Glomerular endothelial cell (primary cell): ENCODE results near the gene TGFBI. TPM values are rescaled to one million over a fixed set of nuclear protein-coding genes. Genes with fewer than 3 reads are reported as not detected.
"Not testable (repeated sequence)": the region's sequence is repeated elsewhere in the genome, so short reads cannot be mapped to it uniquely, and the experiment has no call there.

Experiments used
- DNase-seq: peaks from one replicate; pipeline ENCODE4 v3.0.0-alpha.2; 2011; ENCODE audit warnings: low read depth, low spot score; ENCODE audit errors: extremely low read depth
- total RNA-seq: library from RNA; depleted of rRNA; stranded (reverse); fragments of >200 nt; gene quantifications from 2 replicates; pipeline ENCODE4 v1.2.3, GENCODE V29; 2015

Gene TGFBI
- total RNA-seq, 1 donor from 2014 or later = 110 TPM

DNA sequence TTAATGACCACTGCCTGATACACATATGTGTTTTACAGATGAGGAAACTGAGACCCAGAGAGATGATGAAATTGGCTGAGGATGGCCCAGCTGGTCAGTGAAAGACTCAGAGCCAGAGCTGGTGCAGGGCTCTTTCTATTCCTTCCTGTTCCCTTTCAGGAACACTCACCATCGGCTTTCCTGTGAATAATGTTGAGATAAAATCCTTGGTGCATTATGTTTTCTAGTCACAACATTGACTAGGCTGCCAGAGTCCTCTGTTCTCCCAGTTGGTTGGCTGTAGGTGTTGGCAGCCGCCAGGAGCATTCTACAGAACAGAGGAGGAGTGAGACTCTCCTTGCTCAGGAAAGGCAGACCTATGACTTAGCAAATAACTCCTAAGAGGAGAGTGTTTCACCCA is 14.8 kb downstream of the TGFBI start:
- no peak for DNase-seq

GRCh38 chr5:136043968-136044610 is 15.3 kb downstream of the TGFBI start:
- no peak for DNase-seq

GRCh38 chr5:136045026-136045425 is 16.2 kb downstream of the TGFBI start:
- not testable (repeated sequence) for DNase-seq

DNA sequence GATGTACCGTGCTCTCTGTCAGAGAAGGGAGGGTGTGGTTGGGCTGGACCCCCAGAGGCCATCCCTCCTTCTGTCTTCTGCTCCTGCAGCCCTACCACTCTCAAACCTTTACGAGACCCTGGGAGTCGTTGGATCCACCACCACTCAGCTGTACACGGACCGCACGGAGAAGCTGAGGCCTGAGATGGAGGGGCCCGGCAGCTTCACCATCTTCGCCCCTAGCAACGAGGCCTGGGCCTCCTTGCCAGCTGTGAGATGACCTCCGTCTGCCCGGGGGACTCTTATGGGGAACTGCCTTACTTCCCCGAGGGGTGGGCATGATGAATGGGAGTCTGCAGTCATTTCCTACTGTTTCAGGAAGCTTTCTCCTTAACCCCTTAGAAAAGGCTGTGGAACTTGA is 17.5 kb downstream of the TGFBI start:
- DNase-seq = no peak

DNA sequence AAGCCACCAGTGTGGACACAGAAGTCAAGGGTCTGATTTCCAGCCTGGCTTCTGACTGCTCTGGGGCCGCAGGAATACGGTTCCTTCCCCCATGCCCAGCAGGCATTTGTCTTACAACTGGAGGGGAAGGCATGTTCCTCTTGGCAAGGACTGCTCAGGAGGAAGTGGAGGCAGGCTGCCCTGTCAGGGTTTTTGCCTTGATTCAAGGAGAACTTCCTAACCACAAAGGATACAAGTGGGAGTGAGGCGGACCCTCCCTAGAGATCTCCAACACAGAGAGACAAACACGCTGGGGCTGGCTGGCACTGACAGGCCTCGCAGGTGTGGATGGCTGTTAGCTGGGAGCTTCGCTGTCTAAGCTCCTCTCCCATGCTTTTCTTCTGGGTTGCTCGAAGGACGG is 19.1 kb downstream of the TGFBI start:
- no peak for DNase-seq

- no peak for DNase-seq
Measured at GRCh38 chr5:136048966-136049365, 20.2 kb downstream of the TGFBI start.

GRCh38 chr5:136051486-136052220 is 22.9 kb downstream of the TGFBI start:
- DNase-seq = no peak

DNA sequence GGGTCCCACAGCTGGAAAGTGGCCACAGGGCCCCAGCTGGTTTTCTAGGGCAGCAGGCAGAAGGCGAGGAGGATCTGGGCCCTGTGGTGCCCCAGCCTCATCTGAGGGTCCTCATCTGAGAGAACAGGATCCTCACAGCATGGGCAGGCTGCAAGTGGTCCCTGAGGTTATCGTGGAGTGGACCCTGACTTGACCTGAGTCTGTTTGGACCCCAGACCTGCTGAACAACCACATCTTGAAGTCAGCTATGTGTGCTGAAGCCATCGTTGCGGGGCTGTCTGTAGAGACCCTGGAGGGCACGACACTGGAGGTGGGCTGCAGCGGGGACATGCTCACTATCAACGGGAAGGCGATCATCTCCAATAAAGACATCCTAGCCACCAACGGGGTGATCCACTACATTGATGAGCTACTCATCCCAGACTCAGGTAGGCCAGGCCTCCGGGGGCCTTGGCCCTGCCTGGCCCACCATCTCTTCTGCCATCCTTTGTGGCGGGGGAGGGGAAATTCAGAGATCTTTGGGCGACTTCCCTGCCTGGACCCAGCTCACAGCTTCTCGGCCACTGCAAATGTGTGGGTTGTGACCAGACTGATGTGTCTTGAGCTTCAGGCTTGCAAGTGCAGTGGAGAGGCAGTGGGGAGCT is 24.0 kb downstream of the TGFBI start:
- no peak for DNase-seq

DNA sequence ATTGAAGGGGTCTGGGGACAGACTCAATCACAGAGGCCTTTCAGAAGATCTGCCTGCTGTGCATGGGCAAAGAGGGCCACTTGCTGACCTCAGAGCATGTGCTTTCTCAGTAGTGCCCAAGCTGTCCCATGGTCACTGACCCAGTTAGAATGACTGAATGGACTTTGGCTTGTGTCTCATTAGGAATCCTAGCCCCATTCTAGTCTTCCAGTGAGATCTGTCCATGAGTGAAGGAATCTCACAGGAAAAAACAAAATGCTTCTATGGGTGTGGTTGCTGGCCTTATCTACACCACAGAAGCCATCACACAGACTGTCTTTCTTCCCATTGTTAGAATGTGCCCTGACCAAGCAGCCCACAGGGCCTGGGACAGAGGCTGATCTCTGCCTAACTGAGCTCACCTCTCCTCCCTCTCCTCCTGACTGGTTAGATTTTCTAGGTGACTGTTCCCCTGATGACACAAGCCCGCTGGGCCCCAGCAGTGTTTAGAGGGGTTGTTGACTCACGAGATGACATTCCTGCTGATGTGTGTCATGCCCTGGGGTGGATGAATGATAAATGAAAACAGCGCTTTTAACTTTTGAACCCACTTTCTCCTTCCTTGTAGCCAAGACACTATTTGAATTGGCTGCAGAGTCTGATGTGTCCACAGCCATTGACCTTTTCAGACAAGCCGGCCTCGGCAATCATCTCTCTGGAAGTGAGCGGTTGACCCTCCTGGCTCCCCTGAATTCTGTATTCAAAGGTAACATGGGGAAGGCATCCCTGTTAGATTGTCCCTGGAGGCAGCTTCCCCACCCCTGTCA is 24.8 kb downstream of the TGFBI start:
- no peak for DNase-seq

GRCh38 chr5:136054142-136055019 is 25.6 kb downstream of the TGFBI start:
- DNase-seq = no peak

- no peak for DNase-seq
Measured at GRCh38 chr5:136055612-136056309, 27.0 kb downstream of the TGFBI start.

DNA sequence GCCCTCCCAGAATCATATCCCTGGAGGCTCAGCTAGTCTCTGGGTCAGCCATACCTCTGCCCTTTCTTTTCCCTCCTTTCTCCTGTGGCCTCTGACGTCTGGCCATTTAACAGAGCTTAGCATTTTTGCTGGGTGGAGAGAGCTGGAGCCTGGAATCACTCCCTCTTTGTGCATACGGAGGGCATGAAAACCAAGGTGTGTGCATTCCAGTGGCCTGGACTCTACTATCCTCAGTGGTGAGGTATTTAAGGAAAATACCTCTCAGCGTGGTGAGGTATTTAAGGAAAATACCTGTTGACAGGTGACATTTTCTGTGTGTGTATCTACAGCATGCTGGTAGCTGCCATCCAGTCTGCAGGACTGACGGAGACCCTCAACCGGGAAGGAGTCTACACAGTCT is 27.5 kb downstream of the TGFBI start:
- DNase-seq = no peak

DNA sequence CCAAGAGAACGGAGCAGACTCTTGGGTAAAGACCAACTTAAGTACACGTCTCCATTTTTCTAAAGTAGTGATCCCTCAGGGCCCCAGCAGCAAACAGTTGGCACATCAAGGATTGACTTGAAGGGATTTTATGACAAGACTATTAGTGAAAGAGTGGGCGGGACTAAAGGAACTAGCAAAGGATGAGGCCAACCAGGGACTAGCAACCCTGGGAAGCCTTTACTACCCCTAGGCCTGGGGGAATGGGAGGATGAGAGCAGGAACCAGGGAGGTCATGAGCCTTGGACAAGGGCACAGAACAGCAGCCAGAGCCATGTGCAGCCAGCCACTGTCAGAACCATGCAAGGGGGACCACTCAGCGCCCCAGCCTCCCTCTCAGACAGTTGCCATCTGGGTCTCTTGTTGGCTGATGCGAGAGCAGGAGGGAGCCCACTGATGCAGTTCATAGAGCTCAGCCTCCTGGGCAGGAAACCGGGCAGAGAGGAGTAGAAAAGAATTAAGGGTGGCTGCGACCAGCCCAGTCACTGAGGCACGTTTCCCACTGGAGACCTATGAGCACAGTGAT is 28.1 kb downstream of the TGFBI start:
- DNase-seq = no peak

DNA sequence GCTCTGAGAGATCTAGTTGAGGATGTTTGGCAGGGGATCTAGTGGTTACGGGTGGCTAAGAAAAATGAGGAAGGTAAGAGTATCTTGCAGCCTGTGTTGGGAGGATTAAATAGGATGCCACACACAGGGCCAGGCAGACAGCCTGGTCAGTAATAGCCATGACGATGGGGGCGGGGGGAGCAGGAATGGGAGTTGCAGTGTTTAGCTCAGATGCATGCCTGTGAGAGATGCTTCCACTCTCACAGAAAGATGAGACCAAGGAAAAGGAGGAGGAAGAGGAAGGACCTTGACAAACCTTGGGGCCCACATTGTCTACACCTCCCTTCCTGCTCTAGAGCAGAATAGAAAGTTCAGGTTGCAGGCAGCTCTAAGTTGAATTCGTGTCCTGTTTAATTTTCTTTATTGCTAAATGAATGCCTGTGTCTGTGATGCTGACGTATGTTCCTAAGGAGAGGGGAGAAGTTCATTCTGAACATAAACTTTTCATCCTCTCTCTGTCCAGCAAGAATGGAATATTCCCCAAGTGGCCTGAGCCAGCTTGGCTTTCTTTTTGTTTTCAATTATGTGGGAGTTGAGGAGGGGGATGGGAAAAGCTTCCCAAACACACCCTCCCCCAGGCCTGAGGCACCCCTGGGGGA is 28.7 kb downstream of the TGFBI start:
- no peak for DNase-seq

DNA sequence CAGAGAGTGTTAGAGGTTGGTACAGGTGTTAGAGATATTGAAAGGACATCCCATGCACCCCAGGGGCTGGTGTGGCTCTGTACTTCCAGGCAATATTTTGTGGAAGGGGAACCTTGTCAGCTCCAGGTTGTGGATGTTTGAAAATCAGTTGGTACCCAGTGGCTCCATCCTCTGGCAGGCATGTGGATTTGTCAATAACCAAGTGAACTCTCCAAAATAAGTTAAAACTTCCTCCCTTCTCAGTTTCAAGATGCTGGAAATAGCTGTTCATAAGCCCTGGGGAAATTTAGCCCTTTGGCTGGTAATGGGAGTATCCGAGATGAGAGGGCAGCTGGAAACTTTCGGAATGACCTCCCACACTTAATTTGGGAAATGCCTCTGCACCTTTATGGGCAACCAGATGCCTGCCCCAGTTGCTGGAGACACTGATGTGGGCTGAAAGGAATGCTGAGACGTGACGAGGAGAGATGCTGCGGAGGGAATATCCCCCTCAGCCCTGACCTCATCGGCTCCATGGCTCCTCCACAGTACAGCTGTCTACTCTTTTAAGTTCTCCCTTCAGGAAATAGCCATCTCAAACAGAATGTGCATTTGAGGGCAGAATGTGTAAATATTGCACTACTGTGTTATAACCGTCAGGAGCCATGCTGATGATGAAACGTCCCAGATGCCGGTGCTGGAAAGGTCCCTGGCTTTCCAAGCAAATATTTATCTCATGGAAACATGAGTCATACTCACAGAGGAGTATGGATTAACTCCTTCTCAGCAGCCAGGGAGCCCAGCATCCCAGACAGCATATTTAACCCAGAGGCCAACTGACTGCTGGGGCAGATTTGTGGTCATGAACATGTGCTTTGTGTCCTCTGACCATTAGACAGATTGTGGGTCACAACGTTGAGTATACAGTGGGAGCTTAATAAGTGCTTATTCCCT is 29.5 kb downstream of the TGFBI start:
- DNase-seq = no peak

- DNase-seq = no peak
Measured at GRCh38 chr5:136058972-136059354, 30.2 kb downstream of the TGFBI start.

GRCh38 chr5:136060963-136061362 is 32.2 kb downstream of the TGFBI start:
- no peak for DNase-seq
